ENCODE measurements around the gene SYCN.
"Not testable (repeated sequence)": the region's sequence is repeated elsewhere in the genome, so short reads cannot be mapped to it uniquely, and the experiment has no call there.

SYCN gene

DNA sequence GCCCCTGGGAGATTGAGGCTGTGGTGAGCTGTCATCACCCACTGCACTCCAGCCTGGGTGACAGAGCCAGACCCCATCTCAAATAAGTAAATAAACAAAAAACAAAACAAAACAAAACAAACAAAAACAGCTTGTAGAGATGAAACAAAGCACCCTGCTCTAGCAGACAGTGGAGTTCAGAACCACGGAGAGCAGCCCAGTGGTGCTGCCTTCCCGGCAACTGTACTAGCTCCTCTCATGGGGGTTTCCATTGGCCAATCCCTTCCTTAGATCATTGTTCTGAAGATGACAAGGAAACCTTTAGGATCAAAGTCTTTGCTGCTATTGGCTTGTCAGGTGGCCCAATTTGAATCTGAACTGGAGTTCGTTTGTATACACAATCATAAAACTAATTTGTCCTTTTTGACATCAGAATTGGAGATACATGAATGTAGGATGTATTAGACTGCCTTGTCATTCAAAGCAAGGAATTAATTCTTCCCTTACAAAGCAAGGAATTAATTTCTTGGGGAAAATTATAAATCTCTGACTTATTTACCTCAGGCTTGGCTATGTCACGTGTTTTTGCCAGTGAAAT is 19.7 kb upstream of the SYCN start:
- no peak for DNase-seq

DNA sequence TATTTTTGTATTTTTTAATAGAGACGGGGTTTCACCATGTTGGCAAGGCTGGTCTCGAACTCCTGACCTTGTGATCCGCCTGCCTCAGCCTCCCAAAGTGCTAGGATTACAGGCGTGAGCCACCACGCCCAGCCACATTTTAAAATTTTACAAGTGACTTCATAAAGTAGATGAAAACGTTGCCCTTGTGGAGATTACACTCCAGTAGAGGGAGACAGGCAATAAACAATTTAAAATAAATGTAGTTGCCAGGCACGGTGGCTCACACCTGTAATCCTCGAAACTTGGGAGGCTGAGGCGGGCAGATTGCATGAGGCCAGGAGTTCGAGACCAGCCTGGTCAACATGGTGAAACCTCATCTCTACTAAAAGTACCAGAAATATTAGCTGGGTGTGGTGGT is 15.0 kb upstream of the SYCN start:
- not testable (repeated sequence) for DNase-seq

DNA sequence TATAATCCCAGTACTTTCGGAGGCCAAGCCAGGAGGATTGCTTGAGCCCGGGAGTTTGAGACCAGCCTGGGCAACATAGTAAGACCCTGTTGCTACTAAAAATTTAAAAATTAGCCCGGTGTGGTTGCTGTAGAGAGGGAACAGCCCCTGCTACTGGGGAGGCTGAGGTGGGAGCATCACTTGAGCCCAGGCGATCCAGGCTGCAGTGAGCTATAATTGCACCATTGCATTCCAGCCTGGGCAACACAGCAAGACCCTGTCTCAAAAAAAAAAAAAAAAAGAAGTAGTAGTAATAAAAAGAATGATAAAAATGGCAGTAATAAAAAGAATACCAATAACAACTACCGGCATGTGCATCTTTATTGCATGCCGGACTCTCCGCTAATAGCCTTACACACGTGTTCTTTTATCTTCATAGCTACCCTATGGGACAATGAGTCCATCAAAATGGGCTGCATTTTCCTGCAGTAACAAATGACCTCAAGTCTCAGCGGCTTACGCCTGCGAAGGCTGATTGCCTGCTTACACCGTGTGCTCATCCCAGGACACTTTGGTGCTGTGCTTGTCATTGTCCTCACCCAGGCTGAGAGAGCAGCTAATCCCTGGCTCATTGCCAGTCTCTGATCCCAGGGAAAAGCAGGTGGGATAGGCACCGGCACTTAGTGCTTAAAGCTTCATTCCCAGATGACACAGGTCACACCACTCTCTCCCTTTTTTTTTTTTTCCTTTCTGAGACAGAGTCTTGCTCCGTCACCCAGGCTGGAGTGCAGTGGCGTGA is 14.4 kb upstream of the SYCN start:
- peak; percentile 14 for DNase-seq

DNA sequence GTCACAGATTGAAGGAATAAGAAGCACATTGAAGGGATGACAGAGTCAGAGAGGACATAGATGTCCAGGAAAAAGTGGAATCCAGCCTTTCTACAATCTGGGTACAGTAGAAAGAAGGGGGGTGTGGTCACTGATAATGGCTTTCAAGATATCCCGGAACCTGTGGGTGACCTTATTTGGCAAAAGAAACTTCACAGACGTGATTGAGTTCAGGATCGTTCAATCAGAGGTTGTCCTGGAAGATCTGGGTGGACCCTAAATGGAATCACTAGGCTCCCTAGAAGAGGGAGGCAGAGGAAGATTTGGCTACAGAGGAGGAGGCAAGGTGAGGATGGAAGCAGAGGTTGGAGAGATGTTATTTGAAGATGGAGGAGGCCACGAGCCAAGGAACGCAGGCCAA is 13.0 kb upstream of the SYCN start:
- DNase-seq: no peak

- not testable (repeated sequence) for DNase-seq
Measured at GRCh38 chr19:39215323-39215722, 11.3 kb upstream of the SYCN start.

DNA sequence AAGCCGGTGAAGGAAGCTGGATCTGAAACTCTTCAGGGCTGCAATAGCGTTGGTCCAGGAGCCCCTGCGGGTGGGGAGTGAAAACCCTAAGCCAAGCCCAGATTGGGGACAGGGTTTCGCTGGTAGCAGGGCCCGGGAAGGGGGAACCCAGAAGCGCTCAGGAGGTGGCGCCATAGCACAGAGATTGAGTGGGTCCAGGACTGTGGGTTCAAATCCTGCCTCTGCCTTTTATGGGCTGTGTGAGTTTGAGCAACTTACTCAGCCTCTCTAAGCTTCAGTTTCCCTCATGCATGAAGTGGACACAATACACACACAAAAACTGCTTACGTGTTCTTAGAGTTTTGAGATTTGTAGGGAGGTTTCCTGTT is 8.3 kb upstream of the SYCN start:
- no peak for DNase-seq

DNA sequence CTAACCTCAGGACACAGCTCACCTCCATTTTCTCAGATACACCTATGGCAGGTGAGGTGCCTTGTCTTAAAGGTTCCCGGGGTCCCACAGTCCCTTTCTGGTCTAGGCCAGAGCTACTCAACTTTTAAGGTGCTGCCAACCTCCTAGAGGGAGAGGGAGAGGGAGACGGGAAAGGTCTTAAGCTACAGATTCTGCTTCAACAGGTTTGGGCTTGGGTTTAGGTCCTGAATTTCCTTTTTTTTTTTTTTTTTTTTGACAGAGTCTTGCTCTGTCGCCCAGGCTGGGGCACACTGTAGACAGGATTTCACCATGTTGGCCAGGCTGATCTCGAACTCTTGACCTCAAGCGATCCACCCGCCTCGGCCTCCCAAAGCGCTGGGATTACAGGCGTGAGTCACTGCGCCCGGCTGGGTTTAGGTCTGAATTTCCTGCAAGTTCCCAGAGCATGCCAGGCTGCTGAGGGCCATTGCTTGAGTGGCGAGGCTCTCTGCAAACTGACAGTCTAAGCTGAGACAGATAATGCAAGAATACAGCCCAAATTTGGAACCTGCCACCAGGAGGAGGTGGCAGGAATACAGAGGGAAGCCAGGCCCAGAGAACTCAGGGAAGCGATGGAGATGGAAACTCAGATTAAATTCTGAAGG is 7.8 kb upstream of the SYCN start:
- DNase-seq: no peak

GRCh38 chr19:39209196-39209595 is 5.1 kb upstream of the SYCN start:
- DNase-seq: no peak

DNA sequence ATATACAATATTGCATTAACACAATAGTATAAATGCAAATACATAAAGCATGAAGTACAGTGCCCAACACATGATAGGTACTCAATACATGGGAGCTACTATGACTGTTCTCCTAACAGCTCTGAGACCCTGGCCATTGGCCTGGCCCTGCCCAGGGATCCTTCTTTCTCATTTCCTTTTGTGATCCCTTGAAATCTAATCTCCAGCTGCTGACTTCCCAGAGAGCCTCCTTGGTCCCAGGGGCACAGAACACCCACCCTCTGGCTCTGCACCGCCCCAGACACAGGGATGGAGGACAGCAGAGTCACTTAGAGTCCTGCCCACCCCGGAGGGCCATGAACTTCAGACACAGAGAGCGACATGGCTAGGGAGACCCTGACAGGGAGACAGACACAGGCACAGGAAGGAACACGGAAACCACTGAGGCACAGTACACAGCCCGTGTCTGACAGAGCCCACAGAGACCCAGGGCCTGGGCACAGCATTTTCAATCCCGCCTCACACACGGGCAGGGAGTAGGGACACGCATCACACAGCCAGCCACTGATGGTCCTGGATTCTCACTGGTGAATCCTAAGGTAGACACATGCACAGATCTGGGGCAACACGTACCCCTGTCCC is 4.2 kb upstream of the SYCN start:
- DNase-seq: no peak

DNA sequence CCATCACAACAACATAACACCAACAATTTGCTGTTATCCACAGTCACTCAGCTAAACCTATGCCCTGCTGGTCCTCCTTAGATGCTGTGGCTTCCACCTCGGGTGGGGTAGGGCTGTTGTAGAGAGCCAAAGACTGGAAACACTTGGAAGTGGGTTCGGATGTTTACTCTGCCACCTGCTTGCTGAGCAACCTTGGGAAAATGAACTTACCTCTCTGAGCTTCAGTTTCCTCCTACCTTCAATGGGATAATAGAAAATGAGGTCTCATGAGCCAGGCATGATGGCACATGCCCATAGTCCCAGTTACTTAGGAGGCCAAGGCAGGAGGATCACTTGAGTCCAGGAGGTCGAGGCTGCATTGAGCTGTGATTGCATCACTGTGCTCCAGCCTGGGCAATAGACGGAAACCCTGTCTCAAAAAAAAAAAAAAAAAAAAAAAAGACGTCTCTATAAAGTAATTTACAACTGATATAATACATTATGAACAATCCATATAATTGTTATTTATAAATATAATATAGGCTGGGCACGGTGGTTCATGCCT is 3.3 kb upstream of the SYCN start:
- no peak for DNase-seq

DNA sequence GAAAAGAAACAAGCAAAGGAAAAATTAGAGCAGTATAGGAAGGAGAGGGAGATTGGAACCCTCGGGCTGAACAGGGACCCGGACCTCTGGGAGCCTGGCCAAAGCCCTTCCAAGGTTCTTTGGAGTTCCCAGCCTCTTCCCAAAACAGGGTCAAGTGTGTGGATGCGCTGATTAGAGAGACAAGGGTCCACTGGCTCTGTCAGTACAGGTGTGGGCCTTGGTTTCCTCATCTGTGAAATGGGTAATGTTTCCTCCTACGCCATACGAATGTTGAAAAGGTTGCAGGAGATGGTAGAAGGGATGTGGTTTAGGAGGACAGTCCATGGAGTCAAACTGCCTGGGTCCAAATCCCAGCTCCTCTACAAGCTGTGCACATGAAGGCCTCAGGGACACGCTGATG is 2.1 kb upstream of the SYCN start:
- DNase-seq: no peak

DNA sequence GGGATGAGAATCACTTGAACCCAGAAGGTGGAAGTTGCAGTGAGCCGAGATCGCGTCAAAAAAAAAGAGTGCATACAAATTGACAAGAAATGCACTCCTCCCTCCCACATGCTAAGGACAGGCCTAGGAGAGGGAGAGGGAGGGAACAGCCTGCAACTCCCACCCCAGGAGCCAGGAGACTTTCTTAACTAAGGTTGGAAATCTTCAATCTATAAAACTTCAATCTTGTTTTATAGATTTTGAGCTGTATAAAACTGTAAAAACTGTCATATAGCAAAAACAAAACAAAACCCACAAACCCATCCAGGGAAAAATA is 1.3 kb upstream of the SYCN start:
- DNase-seq: no peak

- no peak for DNase-seq
Measured at GRCh38 chr19:39202998-39203355, 1.1 kb downstream of the SYCN start.

- no peak for DNase-seq
Measured at GRCh38 chr19:39200803-39201115, 3.3 kb downstream of the SYCN start.

- no peak for DNase-seq
Measured at GRCh38 chr19:39200066-39200802, 3.8 kb downstream of the SYCN start.

DNA sequence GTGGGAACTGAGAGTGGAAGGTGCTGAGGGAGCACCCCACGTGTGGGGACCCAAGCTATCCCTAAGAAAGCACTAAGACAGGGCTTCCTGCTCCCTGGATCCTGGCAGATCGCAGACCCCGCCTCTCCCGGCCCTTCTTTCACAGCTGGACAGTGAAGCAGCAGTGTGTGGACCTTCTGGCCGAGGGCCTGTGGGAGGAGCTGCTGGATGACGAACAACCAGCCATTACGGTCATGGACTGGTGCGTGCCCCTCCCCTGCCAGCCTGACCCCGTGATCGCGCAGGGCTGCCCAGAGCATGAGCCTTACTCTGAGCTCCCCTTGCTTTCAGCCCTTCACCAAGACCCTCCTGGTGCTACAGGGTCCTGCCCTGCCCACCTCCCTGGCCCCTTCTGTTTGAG is 5.0 kb downstream of the SYCN start:
- no peak for DNase-seq

- no peak for DNase-seq
Measured at GRCh38 chr19:39197808-39198207, 6.3 kb downstream of the SYCN start.

DNA sequence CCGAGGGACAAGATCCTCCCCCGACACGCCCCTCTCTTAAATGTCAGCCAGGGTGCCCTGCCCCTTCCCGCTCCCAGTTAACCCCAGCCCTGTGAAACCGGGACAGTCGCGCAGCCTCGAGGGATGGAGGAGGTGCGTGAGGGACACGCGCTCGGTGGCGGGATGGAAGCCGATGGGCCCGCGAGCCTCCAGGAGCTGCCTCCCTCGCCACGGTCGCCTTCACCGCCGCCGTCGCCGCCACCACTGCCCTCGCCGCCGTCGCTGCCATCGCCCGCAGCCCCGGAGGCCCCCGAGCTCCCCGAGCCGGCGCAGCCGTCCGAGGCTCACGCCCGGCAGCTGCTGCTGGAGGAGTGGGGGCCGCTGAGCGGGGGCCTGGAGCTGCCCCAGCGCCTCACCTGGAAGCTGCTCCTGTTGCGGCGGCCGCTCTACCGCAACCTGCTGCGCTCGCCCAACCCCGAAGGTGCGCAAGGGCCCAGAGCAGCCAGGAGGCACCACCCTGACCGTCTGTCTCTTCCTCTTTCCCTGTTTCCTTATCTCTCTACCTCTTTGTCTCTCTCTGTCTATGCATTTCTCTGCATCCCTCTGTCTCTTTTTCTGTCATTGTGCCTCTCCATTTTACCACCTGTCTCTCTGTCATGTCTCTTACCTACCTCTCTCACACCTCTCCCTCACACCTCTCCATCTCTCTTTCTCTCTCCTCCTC is 7.1 kb downstream of the SYCN start, which contains the start of gene NCCRP1:
Gene NCCRP1 (plus strand): TSS at position 105 of the 703 bp plus-strand sequence. CDS start 19 bp downstream, at position 124.
- peak; percentile 24 for DNase-seq

GRCh38 chr19:39196320-39196719 is 7.7 kb downstream of the SYCN start:
- no peak for DNase-seq

- no peak for DNase-seq
Measured at GRCh38 chr19:39195755-39196154, 8.3 kb downstream of the SYCN start.

DNA sequence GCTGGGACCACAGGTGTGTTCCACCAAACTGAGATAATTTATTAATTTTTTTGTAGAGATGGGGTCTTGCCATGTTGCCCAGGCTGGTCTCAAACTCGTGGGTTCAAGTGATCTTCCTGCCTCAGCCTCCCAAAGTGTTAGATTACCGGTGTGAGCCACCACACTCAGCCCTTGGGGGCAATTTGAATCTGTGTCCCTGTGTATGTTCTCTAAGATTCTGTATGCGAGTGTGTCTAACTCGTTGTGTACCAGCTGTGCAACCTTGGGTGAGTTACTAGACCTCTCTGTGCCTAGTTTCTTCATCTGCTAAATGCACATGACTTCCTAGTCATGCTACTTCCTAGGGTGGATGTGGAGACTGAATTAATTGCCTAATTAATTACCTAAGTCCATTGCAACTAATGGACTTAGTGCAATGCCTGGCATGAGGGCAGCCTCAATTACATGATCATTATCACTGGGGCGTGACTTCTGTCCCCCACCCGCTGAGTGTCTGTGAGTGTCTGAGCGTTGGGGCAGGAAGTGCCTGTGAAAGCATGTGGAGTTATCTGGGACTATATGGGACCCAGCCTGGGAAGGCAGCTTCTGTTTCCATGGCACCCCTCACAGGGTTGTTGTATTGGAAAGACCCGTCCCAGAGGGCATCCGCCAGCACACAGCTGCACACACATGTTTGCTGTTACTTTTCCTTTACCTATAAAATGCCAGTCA is 9.1 kb downstream of the SYCN start:
- DNase-seq: no peak

DNA sequence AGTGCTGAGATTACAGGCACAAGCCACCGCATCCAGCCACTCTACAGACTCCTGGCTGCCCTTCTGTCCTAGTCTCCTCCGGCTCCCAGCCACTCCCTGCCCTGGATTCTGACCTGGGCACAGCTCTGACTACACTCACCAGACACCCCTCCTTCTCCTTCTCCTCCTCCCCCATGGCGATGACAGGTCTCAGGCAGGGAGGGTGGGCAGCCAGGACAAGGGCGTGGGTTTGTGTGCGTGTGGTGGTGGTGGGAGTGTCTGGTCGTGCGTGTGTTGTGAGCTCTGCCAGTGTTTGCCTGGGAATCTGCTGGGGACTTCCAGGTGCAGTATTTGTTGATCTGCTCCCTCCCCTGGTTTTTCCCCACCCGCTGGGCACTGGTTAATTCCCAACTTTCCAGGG is 10.3 kb downstream of the SYCN start:
- DNase-seq: no peak

Data from NCI-H1105 treated with DMSO at 0.1 percent for 48 hours (cell line).